Medulla oblongata (tissue), 1 donor: Measurements from ENCODE around the gene TJP2.
"Not testable (repeated sequence)": the region's sequence is repeated elsewhere in the genome, so short reads cannot be mapped to it uniquely, and the experiment has no call there.

Source experiments
- DNase-seq: peaks from one replicate; pipeline ENCODE4 v3.0.0-alpha.2; 2015; ENCODE audit errors: extremely low spot score

Gene TJP2

DNA sequence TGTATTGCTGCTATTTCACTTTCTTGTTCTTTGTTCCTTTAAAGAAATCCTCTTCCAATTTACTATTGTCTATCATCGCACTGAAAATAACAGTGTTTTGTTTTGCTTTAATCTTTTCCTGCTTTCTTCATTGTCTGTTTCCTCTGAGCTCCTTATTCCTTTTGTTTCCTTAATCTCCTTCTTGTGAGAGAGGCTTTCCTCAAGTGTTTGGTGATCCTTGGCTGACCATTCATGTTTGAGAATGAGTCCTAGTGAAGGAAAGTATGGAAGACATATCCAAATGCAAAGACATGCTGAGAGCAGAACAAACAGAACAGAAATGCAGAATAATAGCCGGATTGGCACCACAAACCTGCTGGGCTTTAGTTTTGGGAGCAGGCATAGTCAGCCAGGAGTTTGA is 108.9 kb downstream of the TJP2 start:
- no peak for DNase-seq

DNA sequence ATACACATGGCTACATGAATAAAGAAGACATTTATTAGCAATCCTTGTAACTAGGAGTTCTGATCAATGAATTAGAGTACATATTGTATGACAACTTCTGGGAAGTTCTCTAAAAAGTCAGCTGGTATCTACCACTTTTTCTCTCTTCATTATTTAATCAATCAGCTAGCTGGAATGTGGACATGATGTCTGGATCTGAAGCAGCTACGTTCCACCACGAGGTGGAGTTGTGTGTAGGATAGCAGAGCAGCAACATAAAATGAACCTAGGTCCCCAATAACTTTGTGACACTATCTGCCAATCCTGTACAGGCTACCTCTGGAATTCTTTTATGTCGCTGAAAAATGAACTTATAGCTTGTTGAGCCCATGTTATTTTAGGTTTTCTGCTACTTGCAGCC is 118.0 kb downstream of the TJP2 start:
- DNase-seq, result no peak

DNA sequence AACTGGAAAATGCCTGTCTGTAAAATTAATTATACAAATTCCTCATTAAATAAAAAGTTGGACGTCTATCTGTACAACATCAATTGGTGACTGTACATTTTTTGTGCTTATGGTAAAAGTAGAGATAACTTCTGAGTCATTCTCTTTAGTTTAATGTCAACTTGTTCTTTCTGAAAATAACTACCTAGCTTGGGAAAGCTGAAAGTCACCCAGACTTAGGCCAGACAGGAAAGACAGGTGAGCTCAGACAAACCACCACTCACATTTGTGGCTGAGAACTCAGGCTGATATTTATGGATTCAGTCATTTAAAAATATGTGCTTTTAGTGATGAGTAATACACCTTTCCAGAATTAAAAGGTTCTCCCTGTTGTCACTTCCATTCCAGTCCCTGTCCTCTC is 119.1 kb downstream of the TJP2 start:
- no peak for DNase-seq

DNA sequence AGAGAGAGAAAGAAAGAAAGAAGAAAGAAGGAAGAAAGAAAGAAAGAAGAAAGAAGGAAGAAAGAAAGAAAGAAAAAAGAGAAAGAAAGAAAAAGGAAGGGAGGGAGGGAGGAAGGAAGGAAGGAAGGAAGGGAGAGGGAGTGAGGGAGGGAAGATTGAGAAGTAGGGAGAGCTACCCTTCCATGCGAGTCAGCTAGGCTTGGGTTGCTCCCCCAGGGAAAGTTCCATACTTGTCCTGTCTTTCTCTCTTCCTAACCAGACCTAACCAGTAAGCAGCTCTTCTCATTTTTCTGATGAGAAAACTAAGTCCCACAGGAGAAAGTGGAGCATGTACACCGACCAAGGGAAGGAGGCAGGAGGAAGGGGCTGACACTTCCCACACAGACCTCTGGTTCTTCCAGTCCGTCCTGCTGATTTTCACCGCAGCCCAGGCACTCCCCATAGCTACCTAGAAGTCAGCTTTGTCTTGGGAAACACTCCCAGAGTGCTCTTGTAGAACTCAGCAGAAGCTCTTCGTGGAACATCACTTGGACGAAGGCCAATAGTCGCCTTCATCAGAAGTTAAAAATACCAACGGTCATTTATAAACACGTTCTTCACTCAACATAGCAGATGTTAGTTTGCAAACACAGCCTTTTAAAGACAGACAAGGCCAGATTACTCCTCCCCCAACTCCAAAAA is 121.9 kb downstream of the TJP2 start:
- DNase-seq, result no peak

DNA sequence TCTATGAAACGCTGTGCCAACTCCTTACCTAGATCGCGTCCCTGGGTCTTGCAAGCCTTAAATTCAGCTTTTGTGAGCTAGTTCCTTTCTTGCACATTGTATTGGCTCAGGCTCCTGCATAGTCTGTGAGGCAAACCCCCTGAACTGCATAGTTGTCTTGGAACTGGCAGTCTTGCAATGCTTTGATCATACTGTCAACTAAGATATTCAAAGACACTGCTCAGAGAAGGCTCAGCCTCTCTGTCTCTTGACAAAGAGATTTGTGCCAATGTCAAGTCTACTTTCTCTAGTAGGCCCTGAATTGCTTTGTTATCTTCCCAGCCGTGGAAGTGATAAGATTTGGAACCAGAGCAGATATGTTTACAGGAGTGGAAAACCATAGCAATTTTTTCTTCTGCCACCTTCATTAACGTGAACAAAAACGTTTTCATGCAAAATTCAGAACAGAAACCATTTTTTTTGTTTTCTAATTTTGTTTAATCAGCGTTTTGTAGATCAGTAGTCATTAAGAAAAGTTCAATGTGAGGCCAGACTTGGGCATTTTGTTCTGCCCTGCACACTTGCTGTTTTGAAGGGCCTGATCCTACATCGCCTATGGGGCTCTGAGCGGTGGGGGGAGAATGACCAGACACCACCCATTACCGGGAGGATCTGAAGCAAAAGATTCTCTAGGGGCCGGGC is 123.4 kb downstream of the TJP2 start:
- DNase-seq, result no peak

DNA sequence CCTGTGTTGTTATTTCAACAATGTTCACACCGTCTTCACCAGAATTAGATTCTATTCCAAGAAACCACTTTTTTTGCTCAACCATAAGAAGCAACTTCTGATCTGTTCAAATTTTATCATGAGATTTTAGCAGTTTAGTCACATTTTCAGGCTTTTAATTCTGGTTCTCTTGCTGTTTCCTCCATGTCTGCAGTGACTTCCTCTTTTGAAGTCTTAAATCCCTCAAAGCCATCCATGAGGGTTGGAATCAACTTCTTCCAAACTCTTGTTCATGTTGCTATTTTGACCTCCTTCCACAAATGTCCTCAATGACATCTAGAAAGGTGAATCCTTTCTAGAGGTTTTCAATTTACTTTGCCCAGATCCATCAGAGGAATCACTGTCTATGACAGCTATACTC is 125.2 kb downstream of the TJP2 start:
- DNase-seq, result no peak

DNA sequence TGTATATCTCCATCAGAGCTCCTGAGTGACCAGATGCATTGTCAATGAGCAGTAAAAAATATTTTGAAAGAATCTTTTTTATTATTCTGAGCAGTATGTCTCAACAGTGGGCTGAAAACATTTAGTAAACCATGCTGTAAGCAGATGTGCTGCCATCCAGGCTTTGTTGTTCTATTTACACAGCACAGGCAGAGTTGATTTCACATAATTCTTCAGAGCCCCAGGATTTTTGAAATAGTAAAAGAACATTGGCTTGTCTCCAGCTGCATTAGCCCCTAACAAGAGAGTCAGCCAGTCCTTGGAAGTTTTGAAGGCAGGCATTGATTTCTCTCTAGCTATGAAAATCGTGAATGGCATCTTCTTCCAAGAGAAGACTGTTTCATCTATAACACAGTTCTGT is 125.7 kb downstream of the TJP2 start:
- DNase-seq, result no peak

DNA sequence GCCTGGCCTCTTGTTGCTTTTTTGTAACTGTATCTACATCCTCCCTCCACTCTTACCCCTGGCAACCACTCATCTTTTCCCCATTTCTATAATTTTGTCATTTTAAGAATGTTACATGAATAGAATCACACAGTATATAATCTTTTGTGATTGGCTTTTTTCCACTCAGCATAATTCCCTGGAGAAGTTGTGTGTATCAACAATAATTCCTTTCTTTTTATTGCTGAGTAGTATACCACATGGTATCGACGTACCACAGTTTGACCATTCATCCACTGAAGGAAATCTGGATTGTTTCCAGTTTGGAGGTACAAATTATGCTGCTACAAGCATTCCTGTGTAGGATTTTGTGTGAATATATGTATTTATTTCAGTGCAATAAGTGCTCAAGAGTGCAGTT is 129.3 kb downstream of the TJP2 start:
- DNase-seq, result no peak

DNA sequence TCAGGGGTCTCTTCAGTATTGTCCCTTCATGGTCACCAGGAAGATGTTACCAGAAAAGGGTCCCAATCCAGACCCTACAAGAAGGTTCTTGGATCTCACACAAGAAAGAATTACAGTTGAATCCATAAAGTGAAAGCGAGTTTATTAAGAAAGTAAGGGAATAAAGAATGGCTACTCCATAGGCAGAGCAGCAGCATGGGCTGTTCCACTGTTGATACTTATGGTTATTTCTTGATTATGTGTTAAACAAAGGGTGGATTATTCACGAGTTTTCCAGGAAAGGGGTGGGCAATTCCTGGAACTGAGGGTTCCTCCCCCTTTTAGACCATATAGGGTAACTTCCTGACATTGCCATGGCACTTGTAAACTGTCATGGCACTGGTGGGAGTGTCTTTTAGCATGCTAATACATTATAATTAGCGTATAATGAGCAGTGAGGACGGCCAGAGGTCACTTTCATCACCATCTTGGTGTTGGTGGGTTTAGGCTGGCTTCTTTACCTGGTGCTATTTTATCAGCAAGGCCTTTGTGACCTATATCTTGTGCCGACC is 132.9 kb downstream of the TJP2 start:
- not testable (repeated sequence) for DNase-seq

DNA sequence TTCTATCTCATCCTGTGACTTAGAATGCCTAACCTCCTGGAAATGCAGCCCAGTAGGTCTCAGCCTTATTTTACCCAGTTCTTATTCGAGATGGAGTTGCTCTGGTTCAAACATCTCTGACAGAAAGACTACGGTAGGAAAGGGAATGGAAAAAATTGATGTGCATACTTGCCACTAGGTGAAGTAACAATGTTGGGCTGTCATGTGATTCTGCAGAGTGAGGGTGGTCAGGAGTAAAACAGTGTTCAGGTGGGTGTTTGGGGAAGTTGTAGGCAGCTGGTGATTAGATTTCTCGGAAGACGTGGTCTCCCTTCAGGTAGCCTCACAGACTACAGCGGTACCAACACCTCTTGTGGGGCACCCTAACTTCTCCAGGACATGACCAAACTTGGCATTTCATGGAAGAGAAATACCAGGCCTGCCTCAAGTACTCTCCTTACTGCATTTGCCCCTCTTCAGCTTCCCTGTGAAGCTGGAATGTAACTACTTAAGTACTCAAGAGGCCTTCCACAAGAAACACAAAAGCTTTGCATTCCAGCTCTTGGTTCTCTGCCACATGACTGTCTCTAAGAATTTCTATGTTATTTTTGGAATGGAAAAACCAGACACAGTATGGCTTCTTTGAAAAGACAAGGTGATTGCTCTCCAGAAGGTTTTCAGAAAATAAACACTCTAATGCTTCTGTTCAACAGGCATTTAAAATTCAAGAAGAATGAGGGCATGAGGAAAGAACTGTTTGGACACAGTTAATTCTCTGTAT is 133.5 kb downstream of the TJP2 start:
- DNase-seq, result no peak

DNA sequence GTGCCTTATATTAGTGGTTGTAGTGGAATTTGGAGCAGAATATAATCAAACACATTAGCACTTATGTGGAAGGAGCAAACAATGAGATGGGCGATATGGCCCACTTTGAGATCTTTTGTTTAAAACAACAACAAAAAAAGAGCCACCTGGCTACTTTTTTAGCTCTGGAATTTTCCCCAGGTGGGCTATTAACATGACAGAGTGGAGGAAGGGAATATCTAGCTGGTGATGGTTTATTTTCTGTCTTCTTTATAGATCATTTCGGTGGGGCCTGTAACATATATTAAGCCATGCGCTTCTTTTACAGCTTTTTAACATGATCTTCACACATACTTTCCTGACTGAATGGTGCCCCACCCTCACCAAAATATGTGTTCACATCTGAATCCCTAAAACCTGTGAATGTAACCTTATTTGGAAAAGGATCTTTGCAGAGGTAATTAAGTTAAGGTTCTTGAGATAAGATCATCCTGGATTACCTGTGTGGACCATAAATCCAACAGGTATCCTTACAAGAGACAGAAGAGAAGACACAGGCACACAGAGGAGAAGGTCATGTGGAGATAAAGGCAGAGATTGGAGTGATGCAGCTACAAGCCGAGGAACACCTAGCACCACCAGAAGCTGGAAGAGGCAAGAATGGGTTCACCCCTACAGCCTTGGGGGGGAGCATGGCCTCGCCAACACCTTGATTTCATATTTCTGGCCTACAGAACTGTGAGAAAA is 134.3 kb downstream of the TJP2 start:
- no peak for DNase-seq

DNA sequence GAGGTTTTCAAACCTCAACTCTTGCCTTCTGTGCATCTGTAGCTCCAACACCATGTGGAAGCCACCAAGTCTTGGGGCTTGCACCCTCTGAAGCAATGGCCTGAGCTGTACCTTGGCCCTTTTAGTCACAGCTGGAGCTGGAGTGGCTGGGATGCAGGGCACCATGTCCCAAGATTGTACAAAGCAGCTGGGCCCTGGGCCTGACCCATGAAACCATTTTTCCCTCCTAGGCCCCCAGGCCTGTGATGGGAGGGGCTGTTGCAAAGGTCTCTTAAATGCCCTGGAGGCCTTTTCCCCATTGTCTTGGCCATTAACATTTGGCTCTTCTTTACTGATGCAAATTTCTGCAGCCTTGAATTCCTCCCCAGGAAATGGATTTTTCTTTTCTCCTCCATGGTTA is 139.1 kb downstream of the TJP2 start:
- no peak for DNase-seq

DNA sequence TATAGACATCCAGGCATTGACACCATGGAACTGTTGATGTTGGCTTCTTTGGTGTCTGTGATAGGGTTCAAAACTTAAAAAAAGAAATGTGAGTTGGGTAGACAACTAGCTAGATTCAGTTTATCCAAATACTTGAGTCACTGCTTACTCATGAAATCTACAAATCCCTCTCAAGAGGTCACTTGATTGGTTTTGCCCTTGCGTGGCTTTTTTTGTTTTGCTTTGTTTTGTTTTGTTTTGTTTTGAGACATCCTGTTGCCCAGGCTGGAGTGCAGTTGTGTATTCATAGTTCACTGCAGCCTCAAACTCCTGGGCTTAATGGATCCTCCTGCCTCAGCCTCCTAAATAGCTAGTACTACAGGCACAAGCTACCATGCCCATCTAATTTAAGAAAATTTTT is 140.5 kb downstream of the TJP2 start:
- no peak for DNase-seq

DNA sequence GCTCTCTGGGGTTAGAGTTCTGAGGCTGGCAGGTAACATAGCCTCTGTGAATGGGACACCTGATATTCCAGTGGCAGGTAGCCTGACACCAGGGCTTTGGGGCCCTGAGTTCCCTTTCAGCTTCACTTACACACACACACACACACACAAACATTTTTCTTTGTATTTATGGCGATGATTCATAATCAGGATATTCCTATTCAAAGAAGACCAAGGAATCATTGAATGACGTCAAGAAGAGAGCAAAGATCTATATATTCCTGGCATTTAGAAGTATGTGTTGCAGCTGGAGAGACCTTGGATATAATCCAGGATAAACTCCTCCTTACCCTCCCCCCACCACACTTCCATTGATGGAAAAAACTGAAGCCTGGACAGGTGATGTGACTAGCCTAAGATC is 143.0 kb downstream of the TJP2 start:
- DNase-seq, result no peak

DNA sequence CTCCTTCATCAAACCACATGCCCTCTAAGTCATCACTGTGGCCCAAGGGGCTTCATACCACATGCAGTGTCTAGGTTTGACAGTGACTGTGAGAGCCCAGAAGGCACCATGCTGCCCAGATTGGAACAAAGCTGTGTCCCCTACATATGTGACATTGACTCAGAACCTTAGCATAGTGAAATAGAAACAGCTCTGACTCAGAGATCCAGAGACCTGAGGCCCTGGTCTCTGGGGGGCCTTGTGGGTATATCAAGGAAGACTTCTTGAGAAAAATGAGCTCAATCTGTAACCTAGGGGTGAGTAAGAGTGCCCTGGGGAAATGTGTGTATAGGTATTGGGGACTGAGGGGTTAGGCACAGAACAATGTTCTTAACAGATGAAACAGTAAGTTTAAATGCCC is 143.8 kb downstream of the TJP2 start:
- DNase-seq, result no peak

DNA sequence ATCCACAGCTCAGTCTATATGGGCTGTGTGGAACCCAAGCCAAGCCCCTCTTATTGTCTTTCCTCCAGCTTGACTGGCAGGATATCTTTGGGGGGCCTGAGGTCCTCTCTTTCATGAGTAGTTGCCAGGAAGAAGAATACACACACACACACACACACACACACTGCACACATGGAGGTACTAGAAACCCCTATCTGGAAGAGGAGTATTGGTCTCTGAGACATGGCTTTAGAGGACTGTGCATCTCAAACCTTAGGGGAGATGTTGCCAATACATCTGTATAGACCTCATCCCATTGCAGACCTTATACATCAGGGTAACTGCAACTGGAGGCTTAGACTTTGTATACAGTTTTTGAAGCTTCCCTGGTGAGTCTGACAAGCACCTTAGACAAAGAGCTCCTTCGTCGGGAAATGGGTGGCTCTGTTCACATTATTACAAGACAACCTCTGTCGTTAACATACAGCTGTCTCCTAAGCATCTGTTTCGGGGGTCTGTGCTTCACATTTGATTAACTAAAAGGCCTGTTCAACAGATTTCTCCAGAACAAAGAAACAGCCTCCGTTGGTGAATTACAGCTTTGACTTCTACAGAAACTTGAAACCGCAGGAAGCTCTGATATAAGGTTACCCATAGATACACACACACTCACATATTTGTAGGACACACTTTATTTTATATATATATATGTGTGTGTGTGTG is 145.4 kb downstream of the TJP2 start:
- DNase-seq, result no peak

DNA sequence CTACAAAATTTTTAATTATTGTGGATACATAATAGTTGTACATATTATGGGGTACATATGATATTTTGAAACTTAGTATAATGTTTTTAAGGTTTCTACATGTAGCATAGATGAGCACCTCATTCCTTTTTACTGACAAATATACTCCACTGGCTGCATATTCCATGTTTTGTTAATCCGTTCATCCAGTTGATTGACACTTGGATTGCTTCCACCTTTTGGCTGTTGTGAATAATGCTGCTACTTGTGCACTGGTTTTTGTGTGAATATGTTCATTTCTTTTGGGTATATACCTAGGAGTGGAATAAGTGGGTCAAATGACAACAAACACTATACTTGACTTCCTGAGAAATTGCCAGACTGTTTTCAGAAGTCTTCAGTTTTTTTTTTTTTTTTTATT is 148.2 kb downstream of the TJP2 start:
- no peak for DNase-seq

DNA sequence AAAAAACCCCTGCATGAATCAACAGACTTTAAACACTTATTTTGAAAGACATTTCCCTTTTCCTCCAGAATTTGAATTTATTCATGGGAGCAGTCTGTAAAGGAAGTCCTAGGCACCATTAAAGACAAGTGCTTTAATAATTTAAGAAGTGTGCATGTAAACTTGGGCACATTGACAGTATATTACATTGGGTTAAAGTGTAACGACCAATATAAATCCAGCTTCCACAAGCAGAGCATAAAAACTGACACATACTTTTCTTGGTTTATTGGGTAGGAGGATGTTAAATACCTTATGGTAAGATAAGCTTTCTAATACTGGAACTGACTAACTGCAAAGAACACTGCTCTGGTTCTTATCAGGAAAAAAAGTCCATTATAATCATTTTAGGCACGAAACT is 149.8 kb downstream of the TJP2 start:
- DNase-seq, result no peak
